SK-N-MC (cell line): Measurements from ENCODE around the gene AK1.

Experiments
- DNase-seq: peaks from one replicate; pipeline ENCODE4 v3.0.0-alpha.2; 2011; ENCODE audit warnings: low read depth, low spot score
- H3K27ac ChIP-seq: fragments of 200-600 bp; sonication (generic); 2 replicates; pipeline ENCODE4 v1.5.1; 2016; ENCODE audit warnings: mixed run types
- H3K36me3 ChIP-seq: fragments of 200-600 bp; sonication (generic); 2 replicates; pipeline ENCODE4 v1.6.1; 2017; ENCODE audit warnings: antibody characterized with exemption, low read length, mixed read lengths; ENCODE audit not compliant: insufficient read depth
- H3K4me3 ChIP-seq: fragments of 200-600 bp; sonication (generic); 2 replicates; pipeline ENCODE4 v1.5.1; 2016
- H3K9ac ChIP-seq: fragments of 200-600 bp; sonication (generic); 2 replicates; pipeline ENCODE4 v1.8.0; 2017; ENCODE audit warnings: mixed run types, mixed read lengths; ENCODE audit not compliant: insufficient read length
- H3K9me3 ChIP-seq: fragments of 200-600 bp; sonication (generic); 2 replicates; pipeline ENCODE4 v1.6.1; 2017; ENCODE audit warnings: low read depth, mild to moderate bottlenecking, antibody characterized with exemption, low read length, moderate library complexity, mixed read lengths
- EZH2 ChIP-seq: fragments of 200-600 bp; sonication (generic); IDR thresholded peaks from one replicate; pipeline ENCODE4 v1.6.1; 2017; ENCODE audit warnings: antibody characterized with exemption
- FOXP2 ChIP-seq: optimal IDR thresholded peaks from 2 replicates; pipeline ENCODE3; 2011; ENCODE audit warnings: mild to moderate bottlenecking, moderate library complexity; ENCODE audit not compliant: insufficient read depth; ENCODE audit errors: extremely low read length, control extremely low read depth
- POLR2AphosphoS5 ChIP-seq: IDR thresholded peaks from 2 replicates; pipeline ENCODE4 v1.6.1; 2012; ENCODE audit warnings: mild to moderate bottlenecking, low read depth, low read length, borderline replicate concordance

The AK1 gene

GRCh38 chr9:127880143-127880542 is 2.7 kb upstream of the AK1 start:
- no peak overlapping the region for H3K27ac ChIP-seq
- no peak for DNase-seq
- H3K36me3 ChIP-seq = no peaks in the 10 kb centered on the region
- H3K9ac ChIP-seq = no peak overlapping the region
- TF ChIP-seq POLR2AphosphoS5 = no peak
- no peak for TF ChIP-seq EZH2
- no peak for TF ChIP-seq FOXP2
- H3K9me3 ChIP-seq = no peaks in the 10 kb centered on the region
- H3K4me3 ChIP-seq = no peak overlapping the region

DNA sequence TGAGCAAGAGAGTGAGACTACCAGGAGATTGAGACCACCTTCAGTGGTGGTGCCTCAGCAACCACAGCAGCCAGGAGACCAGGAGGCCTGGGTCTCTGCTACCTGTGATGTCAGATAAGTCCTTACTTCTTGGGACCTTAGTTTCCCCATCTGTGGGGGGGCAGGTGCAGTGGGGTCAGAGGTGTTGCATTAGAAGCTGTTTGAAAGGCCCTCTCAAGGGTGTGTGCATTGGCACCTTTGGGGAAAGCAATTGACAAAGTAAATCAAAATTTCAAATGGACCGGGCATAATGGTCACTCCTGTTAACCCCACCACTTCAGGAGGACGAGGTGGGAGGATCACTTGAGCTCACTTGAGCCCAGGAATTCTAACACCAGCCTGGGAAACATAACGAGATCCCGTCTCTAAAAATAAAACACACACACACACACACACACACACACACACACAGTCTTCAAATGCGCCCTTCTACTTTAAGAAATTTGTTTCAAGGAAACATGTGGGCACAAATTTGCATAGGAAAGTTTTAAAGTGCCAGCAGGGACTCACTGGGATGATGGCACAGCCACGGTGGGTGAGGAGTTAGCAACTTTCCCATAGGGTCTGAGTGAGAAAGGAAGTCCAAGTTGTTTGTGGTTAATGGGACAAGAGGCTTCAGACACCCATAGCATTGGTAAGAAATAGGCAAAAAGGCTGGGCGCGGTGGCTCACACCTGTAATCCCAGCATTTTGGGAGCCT is 1.3 kb upstream of the AK1 start:
- no peak overlapping the region for H3K27ac ChIP-seq
- H3K9me3 ChIP-seq = no peaks in the 10 kb centered on the region
- H3K36me3 ChIP-seq = no peaks in the 10 kb centered on the region
- no peak for TF ChIP-seq FOXP2
- no peak for TF ChIP-seq POLR2AphosphoS5
- no peak for TF ChIP-seq EZH2
- no peak for DNase-seq
- no peak overlapping the region for H3K9ac ChIP-seq
- no peak overlapping the region for H3K4me3 ChIP-seq

GRCh38 chr9:127878001-127878651 is 651 bp upstream of the AK1 start:
- no peak for TF ChIP-seq FOXP2
- TF ChIP-seq POLR2AphosphoS5 = no peak
- TF ChIP-seq EZH2 = no peak
- H3K36me3 ChIP-seq = no peaks in the 10 kb centered on the region
- H3K4me3 ChIP-seq = peak overlapping the region; percentile 82
- H3K9me3 ChIP-seq = no peaks in the 10 kb centered on the region
- no peak overlapping the region for H3K27ac ChIP-seq
- peak overlapping the region; percentile 82 for H3K9ac ChIP-seq
- DNase-seq = no peak

- Histone ChIP-seq H3K4me3 (peak overlapping the region; percentile 82), H3K9me3 (no peaks in the 10 kb centered on the region), H3K9ac (peak overlapping the region; percentile 82), H3K36me3 (no peaks in the 10 kb centered on the region), H3K27ac (no peak overlapping the region)
- TF ChIP-seq EZH2 (no peak), FOXP2 (no peak), POLR2AphosphoS5 (no peak)
- no peak for DNase-seq
These were observed 512 bp downstream of the AK1 start for GRCh38 chr9:127876764-127877562.

DNA sequence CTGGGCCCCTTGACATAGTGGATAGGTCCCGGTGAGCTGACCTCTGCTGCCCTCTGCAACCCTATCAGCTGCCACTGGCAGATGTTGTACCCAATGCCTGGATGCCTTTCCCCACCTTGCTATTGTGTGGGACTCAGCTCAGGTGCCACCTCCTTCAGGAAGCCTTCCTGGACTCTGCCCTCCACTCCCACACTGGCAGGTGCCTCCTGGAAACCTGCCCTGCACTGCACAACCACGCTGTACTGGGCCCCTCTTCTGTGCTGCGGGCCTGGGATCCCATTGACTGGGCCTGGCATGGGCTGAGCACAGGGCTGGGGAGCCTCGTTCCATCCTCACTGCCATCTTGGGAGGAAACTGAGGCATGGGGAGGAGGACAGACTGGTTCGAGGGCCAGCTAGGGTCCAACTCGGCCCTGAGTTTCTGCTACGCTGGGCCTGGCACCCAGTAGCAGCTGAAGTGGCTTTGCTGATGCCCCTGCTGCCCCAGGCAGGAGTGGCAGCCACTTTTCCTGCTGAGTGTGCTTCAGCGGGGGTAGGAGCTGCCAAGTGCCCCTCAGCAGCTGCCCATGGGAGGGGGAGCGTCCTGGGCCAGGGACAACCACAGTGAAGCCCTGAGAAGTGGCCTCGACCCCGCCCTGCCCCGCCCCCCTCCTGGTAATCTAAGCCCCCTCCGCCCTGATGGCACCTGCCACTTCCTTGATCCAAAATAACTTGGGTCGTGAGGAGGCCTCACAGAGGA is 1.3 kb downstream of the AK1 start:
- Histone ChIP-seq H3K4me3 (no peak overlapping the region; the same call in 1 of the 2 replicates), H3K27ac (no peak overlapping the region), H3K9ac (no peak overlapping the region), H3K36me3 (no peaks in the 10 kb centered on the region), H3K9me3 (no peaks in the 10 kb centered on the region)
- no peak for DNase-seq
- no peak for TF ChIP-seq EZH2
- no peak for TF ChIP-seq POLR2AphosphoS5

- Histone ChIP-seq H3K36me3 (no peaks in the 10 kb centered on the region), H3K9ac (no peak overlapping the region), H3K9me3 (no peaks in the 10 kb centered on the region), H3K4me3 (no peak overlapping the region), H3K27ac (no peak overlapping the region)
- TF ChIP-seq EZH2 (no peak), POLR2AphosphoS5 (no peak), FOXP2 (no peak)
- no peak for DNase-seq
These were observed 2.0 kb downstream of the AK1 start for GRCh38 chr9:127875306-127875966.

DNA sequence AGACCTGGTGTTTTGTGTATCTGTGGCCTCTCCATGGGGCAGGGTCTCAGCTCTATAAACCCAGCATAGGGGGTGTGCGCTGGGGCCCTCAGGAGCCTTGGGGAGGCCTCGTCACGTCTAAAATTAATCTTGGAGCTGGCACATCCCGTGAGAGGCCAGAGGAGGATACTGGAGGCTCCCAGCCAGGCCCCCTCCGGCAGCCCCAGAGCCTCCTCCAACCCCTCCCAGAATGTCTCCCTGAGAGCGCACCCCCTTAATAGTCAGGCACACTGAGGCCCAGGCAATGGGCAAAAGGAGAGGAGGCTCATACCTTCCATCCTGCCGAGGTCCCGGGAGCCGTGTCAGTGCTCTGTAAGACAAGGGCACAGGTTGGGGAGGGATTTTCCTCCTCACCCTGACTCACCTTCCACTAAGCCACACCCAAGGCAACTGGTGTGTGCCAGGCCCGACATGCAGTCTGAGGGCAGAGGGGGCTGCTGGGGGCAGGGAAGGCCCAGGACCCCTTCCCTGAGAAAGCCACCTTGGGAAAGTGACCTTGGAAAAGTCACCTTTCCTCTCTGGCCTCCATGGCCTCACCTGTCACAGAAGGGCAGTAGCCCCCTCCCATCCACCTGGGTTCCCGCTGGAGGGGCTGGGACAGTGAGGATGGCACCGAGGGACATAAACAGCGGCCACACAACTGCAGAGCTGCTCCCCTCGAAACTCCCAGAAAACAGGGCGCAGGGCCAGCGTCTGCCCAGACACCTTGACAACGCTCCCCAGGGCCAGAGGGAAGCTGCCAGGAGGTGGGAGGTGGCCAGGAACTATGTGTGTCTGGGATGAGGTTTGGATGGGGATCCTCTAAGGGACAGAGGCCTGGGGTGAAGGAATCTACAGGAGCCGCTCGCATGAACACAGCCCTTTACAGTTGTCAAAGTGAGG is 2.9 kb downstream of the AK1 start:
- no peak overlapping the region for H3K27ac ChIP-seq
- H3K9me3 ChIP-seq = no peaks in the 10 kb centered on the region
- H3K36me3 ChIP-seq = no peaks in the 10 kb centered on the region
- TF ChIP-seq EZH2 = no peak
- TF ChIP-seq FOXP2 = no peak
- no peak for TF ChIP-seq POLR2AphosphoS5
- no peak overlapping the region for H3K9ac ChIP-seq
- no peak overlapping the region for H3K4me3 ChIP-seq
- DNase-seq = no peak
